Activated CD4-positive, alpha-beta T cell treated with anti-CD3 and anti-CD28 coated beads, Interleukin-2, amount 50 U/mL, for 16 hours (primary cell): ENCODE results near the gene CCDC27.

ENCODE experiments used
- DNase-seq: peaks from one replicate; pipeline ENCODE4 v3.0.0-alpha.2; 2020

The CCDC27 gene

GRCh38 chr1:3721955-3722465 is 30.2 kb upstream of the CCDC27 start:
- DNase-seq = no peak

GRCh38 chr1:3722846-3723245 is 29.4 kb upstream of the CCDC27 start:
- no peak for DNase-seq

GRCh38 chr1:3724416-3725030 is 27.7 kb upstream of the CCDC27 start:
- peak; percentile 71 for DNase-seq

GRCh38 chr1:3725366-3725765 is 26.9 kb upstream of the CCDC27 start:
- DNase-seq = no peak

GRCh38 chr1:3727042-3727824 is 25.0 kb upstream of the CCDC27 start:
- no peak for DNase-seq

GRCh38 chr1:3727825-3728776 is 24.1 kb upstream of the CCDC27 start:
- no peak for DNase-seq

GRCh38 chr1:3729594-3730542 is 22.4 kb upstream of the CCDC27 start:
- DNase-seq = no peak

GRCh38 chr1:3730543-3731247 is 21.6 kb upstream of the CCDC27 start:
- DNase-seq = no peak

- DNase-seq = no peak
Measured at GRCh38 chr1:3731583-3732433, 20.4 kb upstream of the CCDC27 start.

- no peak for DNase-seq
Measured at GRCh38 chr1:3732434-3733093, 19.7 kb upstream of the CCDC27 start.

- no peak for DNase-seq
Measured at GRCh38 chr1:3733094-3733882, 19.0 kb upstream of the CCDC27 start.

- DNase-seq = no peak
Measured at GRCh38 chr1:3733883-3734589, 18.2 kb upstream of the CCDC27 start.

- no peak for DNase-seq
Measured at GRCh38 chr1:3734602-3735001, 17.6 kb upstream of the CCDC27 start.

GRCh38 chr1:3735027-3735681 is 17.1 kb upstream of the CCDC27 start:
- no peak for DNase-seq

GRCh38 chr1:3735688-3736087 is 16.6 kb upstream of the CCDC27 start:
- DNase-seq = no peak

- DNase-seq = no peak
Measured at GRCh38 chr1:3736131-3736561, 16.1 kb upstream of the CCDC27 start.

- no peak for DNase-seq
Measured at GRCh38 chr1:3736708-3737107, 15.5 kb upstream of the CCDC27 start.

- DNase-seq = no peak
Measured at GRCh38 chr1:3738943-3739342, 13.3 kb upstream of the CCDC27 start.
